H9 (cell line): ENCODE measurements around the gene IGF1R. TPM values are rescaled to one million over a fixed set of nuclear protein-coding genes. Genes with fewer than 3 reads are reported as not detected.
A peak's percentile ranks its signal among the peaks of the same experiment; 100 is the strongest.

Source experiments
- DNase-seq: peaks from one replicate; pipeline ENCODE4 v3.0.0-alpha.2; 2017
- H2AFZ ChIP-seq: one replicate; pipeline ENCODE4 v1.6.1; 2013; ENCODE audit warnings: mild to moderate bottlenecking, low read length, control low read depth, moderate library complexity
- H2AK5ac ChIP-seq: 2 replicates; pipeline ENCODE4 v1.6.1; 2013; ENCODE audit warnings: low read length, control low read depth, mixed read lengths; ENCODE audit not compliant: insufficient read length
- H2BK120ac ChIP-seq: one replicate; pipeline ENCODE4 v1.6.1; 2013; ENCODE audit warnings: low read depth, mild to moderate bottlenecking, low read length, control low read depth, inconsistent platforms; ENCODE audit not compliant: poor library complexity, severe bottlenecking
- H2BK12ac ChIP-seq: 2 replicates; pipeline ENCODE4 v1.6.1; 2013; ENCODE audit warnings: low read length, control low read depth, mixed read lengths, low read depth; ENCODE audit not compliant: insufficient read length
- H2BK15ac ChIP-seq: 2 replicates; pipeline ENCODE4 v1.6.1; 2013; ENCODE audit warnings: low read depth, low read length, control low read depth
- H2BK20ac ChIP-seq: one replicate; pipeline ENCODE4 v1.6.1; 2013; ENCODE audit warnings: low read depth, mild to moderate bottlenecking, low read length, control low read depth, inconsistent platforms; ENCODE audit not compliant: poor library complexity, severe bottlenecking
- H2BK5ac ChIP-seq: 2 replicates; pipeline ENCODE4 v1.6.1; 2013; ENCODE audit warnings: low read length, control low read depth, mixed read lengths; ENCODE audit not compliant: insufficient read length
- H3K14ac ChIP-seq: 2 replicates; pipeline ENCODE4 v1.6.1; 2013; ENCODE audit warnings: low read length, control low read depth; ENCODE audit not compliant: insufficient read depth
- H3K18ac ChIP-seq: 2 replicates; pipeline ENCODE4 v1.6.1; 2013; ENCODE audit warnings: low read depth, mild to moderate bottlenecking, mixed read lengths, low read length, control low read depth; ENCODE audit not compliant: insufficient read length
- H3K23ac ChIP-seq: 2 replicates; pipeline ENCODE4 v1.6.1; 2013; ENCODE audit warnings: low read length, control low read depth, mixed read lengths, low read depth; ENCODE audit not compliant: insufficient read length
- H3K23me2 ChIP-seq: 2 replicates; pipeline ENCODE4 v1.6.1; 2013; ENCODE audit warnings: low read depth, mild to moderate bottlenecking, mixed read lengths, low read length, control low read depth; ENCODE audit not compliant: insufficient read length, poor library complexity, severe bottlenecking
- H3K27ac ChIP-seq: 2 replicates; pipeline ENCODE4 v1.5.1; 2013; ENCODE audit warnings: low read length, control low read depth, mixed read lengths, low read depth; ENCODE audit not compliant: insufficient read length
- H3K27me3 ChIP-seq: 2 replicates; pipeline ENCODE4 v1.6.1; 2013; ENCODE audit warnings: low read length, control low read depth, inconsistent platforms; ENCODE audit not compliant: insufficient read depth
- H3K4ac ChIP-seq: 2 replicates; pipeline ENCODE4 v1.6.1; 2013; ENCODE audit warnings: low read depth, mild to moderate bottlenecking, control low read depth, inconsistent platforms, low read length, moderate library complexity
- H3K4me1 ChIP-seq: 2 replicates; pipeline ENCODE4 v1.6.1; 2013; ENCODE audit warnings: low read length, control low read depth, inconsistent platforms; ENCODE audit not compliant: insufficient read depth
- H3K4me2 ChIP-seq: 2 replicates; pipeline ENCODE4 v1.6.1; 2013; ENCODE audit warnings: low read length, control low read depth, mixed read lengths; ENCODE audit not compliant: insufficient read length, insufficient read depth
- H3K56ac ChIP-seq: 2 replicates; pipeline ENCODE4 v1.6.1; 2013; ENCODE audit warnings: low read depth, mild to moderate bottlenecking, mixed read lengths, low read length, control low read depth; ENCODE audit not compliant: insufficient read length
- H3K79me1 ChIP-seq: 2 replicates; pipeline ENCODE4 v1.6.1; 2013; ENCODE audit warnings: low read depth, mild to moderate bottlenecking, moderate library complexity, low read length, control low read depth, inconsistent platforms; ENCODE audit not compliant: insufficient read depth, poor library complexity, severe bottlenecking
- H3K79me2 ChIP-seq: 2 replicates; pipeline ENCODE4 v1.6.1; 2013; ENCODE audit warnings: low read length, control low read depth, inconsistent platforms; ENCODE audit not compliant: insufficient read depth
- H3K9ac ChIP-seq: 2 replicates; pipeline ENCODE4 v1.6.1; 2013; ENCODE audit warnings: low read length, control low read depth, mixed read lengths; ENCODE audit not compliant: insufficient read length; ENCODE audit errors: extremely low read depth
- H3K9me3 ChIP-seq: one replicate; pipeline ENCODE4 v1.6.1; 2013; ENCODE audit warnings: low read depth, low read length, inconsistent platforms; ENCODE audit not compliant: control insufficient read depth
- H3T11ph ChIP-seq: one replicate; pipeline ENCODE4 v1.6.1; 2013; ENCODE audit warnings: mild to moderate bottlenecking, low read length, control low read depth, inconsistent platforms
- H4K20me1 ChIP-seq: one replicate; pipeline ENCODE4 v1.6.1; 2013; ENCODE audit not compliant: control insufficient read depth, insufficient read length, insufficient read depth
- H4K5ac ChIP-seq: 2 replicates; pipeline ENCODE4 v1.6.1; 2013; ENCODE audit warnings: low read depth, mild to moderate bottlenecking, mixed read lengths, low read length, control low read depth; ENCODE audit not compliant: insufficient read length
- H4K8ac ChIP-seq: replicated peaks from 2 replicates; pipeline ENCODE4 v1.6.1; 2013; ENCODE audit warnings: low read length, control low read depth, mixed read lengths, low read depth; ENCODE audit not compliant: insufficient read length
- H4K91ac ChIP-seq: 2 replicates; pipeline ENCODE4 v1.6.1; 2013; ENCODE audit warnings: low read depth, mild to moderate bottlenecking, moderate library complexity, mixed read lengths, low read length, control low read depth; ENCODE audit not compliant: insufficient read length
- H3K27ac Mint-ChIP-seq, 3 experiments: 2 replicates in 2 of 3; 3 replicates in 1 of 3; pipeline ENCODE4 v1.8.0; 2020 to 2021; ENCODE audit warnings: mixed read lengths in 3 of 3, mild to moderate bottlenecking in 1 of 3, moderate library complexity in 1 of 3
- H3K27me3 Mint-ChIP-seq: 2 replicates; pipeline ENCODE4 v1.8.0; 2021; ENCODE audit warnings: low read depth, mild to moderate bottlenecking, moderate library complexity, mixed read lengths
- H3K36me3 Mint-ChIP-seq, 3 experiments: 2 replicates in 2 of 3; 3 replicates in 1 of 3; pipeline ENCODE4 v1.8.0; 2020 to 2021; ENCODE audit warnings: low read depth in 3 of 3, mixed read lengths in 3 of 3; ENCODE audit not compliant: insufficient read depth in 1 of 3
- H3K4me1 Mint-ChIP-seq, 2 experiments: 2 replicates each; pipeline ENCODE4 v1.8.0; 2020; ENCODE audit warnings: mixed read lengths in 2 of 2
- H3K4me3 Mint-ChIP-seq, 2 experiments: 2 replicates in 1 of 2; 3 replicates in 1 of 2; pipeline ENCODE4 v1.8.0; 2020 to 2021; ENCODE audit warnings: mild to moderate bottlenecking in 2 of 2, mixed read lengths in 2 of 2, moderate library complexity in 1 of 2
- H3K9me3 Mint-ChIP-seq, 2 experiments: 2 replicates in 1 of 2; 3 replicates in 1 of 2; pipeline ENCODE4 v1.8.0; 2020; ENCODE audit warnings: mild to moderate bottlenecking in 2 of 2, mixed read lengths in 2 of 2, moderate library complexity in 1 of 2
- WGBS: extraction: QIAGEN DNeasy Blood & Tissue Kit; methylation state at CpG from one replicate; pipeline ENCODE4 v1.1.7; 2013; ENCODE audit warnings: missing lambda C conversion rate, low lambda C conversion rate, mixed read lengths; ENCODE audit not compliant: insufficient read length; ENCODE audit errors: extremely low coverage; 5-methylcytosine and 5-hydroxymethylcytosine counted together
- total RNA-seq: library from RNA; stranded (reverse); gene quantifications from 2 replicates; pipeline ENCODE4 v1.2.1, GENCODE V29; 2021
- TF ChIP-seq, protein P1 (sequence below): fragments of 200-600 bp; sonication (generic); conservative IDR thresholded peaks from 3 replicates; pipeline ENCODE4 v1.8.0; 2021; ENCODE audit warnings: antibody characterized with exemption, mild to moderate bottlenecking

The IGF1R gene
- total RNA-seq, 1 experiment from 2014 or later, result 70.0 TPM

DNA sequence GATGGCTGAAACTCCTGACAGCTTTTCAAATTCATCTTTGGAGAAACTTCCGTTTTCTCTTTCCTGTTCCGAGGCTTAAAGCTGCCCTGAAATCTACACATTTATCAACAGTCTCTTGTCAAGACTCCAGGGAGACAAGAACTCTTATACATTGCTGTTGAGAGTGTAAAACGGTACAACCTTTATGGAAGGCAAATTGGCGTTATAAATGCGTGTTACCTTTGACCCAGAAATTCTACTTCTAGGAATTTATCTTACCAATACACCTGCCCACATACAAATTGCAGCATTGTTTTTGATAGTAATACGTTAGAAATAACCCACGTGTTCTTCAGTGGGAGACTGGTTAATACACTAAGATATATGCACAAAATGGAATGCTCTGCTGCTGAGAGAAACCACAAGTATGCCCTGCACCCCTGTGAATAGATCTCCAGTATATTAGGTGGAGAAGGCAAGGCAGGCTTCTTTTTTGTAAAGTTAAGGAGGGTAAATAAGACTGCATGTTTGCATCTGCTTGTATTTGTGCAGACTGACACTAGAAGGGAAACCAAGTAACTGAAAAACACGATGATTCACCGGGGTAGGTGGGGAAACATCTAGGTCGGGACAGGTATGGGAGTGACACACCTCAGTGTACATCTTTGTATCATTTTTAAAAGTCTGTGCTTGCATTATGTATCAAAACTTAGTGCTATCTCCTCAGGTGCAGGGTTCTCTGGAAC is 97.5 kb downstream of the IGF1R start:
- Mint-ChIP-seq H3K4me3 (no peak overlapping the region), H3K4me1 (peaks cover 43 to 61% of the 10 kb centered on the region in 2 experiments), H3K27me3 (no peaks in the 10 kb centered on the region), H3K27ac (peak overlapping the region; percentile 42 to 65 (median 43); a peak in 5 of 7 replicates), H3K9me3 (no peaks in the 10 kb centered on the region), H3K36me3 (peaks cover 0 to 4% (median 2%) of the 10 kb centered on the region in 3 experiments; a peak in 2 of 7 replicates)
- TF ChIP-seq, protein P1, sequence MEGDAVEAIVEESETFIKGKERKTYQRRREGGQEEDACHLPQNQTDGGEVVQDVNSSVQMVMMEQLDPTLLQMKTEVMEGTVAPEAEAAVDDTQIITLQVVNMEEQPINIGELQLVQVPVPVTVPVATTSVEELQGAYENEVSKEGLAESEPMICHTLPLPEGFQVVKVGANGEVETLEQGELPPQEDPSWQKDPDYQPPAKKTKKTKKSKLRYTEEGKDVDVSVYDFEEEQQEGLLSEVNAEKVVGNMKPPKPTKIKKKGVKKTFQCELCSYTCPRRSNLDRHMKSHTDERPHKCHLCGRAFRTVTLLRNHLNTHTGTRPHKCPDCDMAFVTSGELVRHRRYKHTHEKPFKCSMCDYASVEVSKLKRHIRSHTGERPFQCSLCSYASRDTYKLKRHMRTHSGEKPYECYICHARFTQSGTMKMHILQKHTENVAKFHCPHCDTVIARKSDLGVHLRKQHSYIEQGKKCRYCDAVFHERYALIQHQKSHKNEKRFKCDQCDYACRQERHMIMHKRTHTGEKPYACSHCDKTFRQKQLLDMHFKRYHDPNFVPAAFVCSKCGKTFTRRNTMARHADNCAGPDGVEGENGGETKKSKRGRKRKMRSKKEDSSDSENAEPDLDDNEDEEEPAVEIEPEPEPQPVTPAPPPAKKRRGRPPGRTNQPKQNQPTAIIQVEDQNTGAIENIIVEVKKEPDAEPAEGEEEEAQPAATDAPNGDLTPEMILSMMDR, result no peak
- H2BK5ac ChIP-seq, result no peak overlapping the region
- H3K23ac ChIP-seq, result no peak overlapping the region
- no peak for DNase-seq
- no peak overlapping the region for H3K27ac ChIP-seq
- no peak overlapping the region for H4K8ac ChIP-seq
- H3K27me3 ChIP-seq, result no peaks in the 10 kb centered on the region
- no peak overlapping the region for H2AK5ac ChIP-seq
- H2BK20ac ChIP-seq, result no peak overlapping the region
- peaks cover 59% of the 10 kb centered on the region for H3K79me2 ChIP-seq
- H4K5ac ChIP-seq, result no peak overlapping the region
- no peak overlapping the region for H4K91ac ChIP-seq
- H3K56ac ChIP-seq, result no peak overlapping the region
- H2BK12ac ChIP-seq, result no peak overlapping the region
- no peak overlapping the region for H3T11ph ChIP-seq
- H3K79me1 ChIP-seq, result peaks cover 14% of the 10 kb centered on the region
- no peak overlapping the region for H3K4ac ChIP-seq
- peaks cover 9% of the 10 kb centered on the region for H3K4me1 ChIP-seq
- no peak overlapping the region for H3K18ac ChIP-seq
- no peak overlapping the region for H3K9ac ChIP-seq
- H3K23me2 ChIP-seq, result no peaks in the 10 kb centered on the region
- H3K4me2 ChIP-seq, result no peak overlapping the region
- H2AFZ ChIP-seq, result no peak overlapping the region
- H2BK120ac ChIP-seq, result no peak overlapping the region
- H3K14ac ChIP-seq, result no peak overlapping the region
- WGBS, result no CpG with 5 or more reads among the region's 10 CpGs
- no peaks in the 10 kb centered on the region for H3K9me3 ChIP-seq
- H2BK15ac ChIP-seq, result no peak overlapping the region
- H4K20me1 ChIP-seq, result no peaks in the 10 kb centered on the region
